ENCODE results near the gene PROC.

Gene PROC

GRCh38 chr2:127465258-127465657 is 47.0 kb downstream of the PROC start:
- DNase-seq (ENCODE audit: low spot score), result no peak
- no peak overlapping the region for H3K14ac ChIP-seq (ENCODE audit: low read length)
- no peak overlapping the region for H3K27ac ChIP-seq (replicated peaks; ENCODE audit: low read length)
- H3K4me3 ChIP-seq (ENCODE audit: low read length in 2 of 2), result no peak overlapping the region
- H3K18ac ChIP-seq (ENCODE audit: low read length), result no peak overlapping the region
- no peaks in the 10 kb centered on the region for H3K27me3 ChIP-seq (ENCODE audit: control insufficient read depth in 3 of 3, insufficient read depth in 3 of 3, low read depth in 1 of 3, low read length in 3 of 3)
- H2BK5ac ChIP-seq (ENCODE audit: low read length), result no peak overlapping the region
- peaks cover 2 to 8% of the 10 kb centered on the region in 2 donors for H3K4me1 ChIP-seq (ENCODE audit: control insufficient read depth in 2 of 2, insufficient read depth in 1 of 2, low read depth in 1 of 2, low read length in 2 of 2)
- WGBS, 2 donors (ENCODE audit: extremely low coverage in 2 of 2, insufficient read length in 2 of 2, insufficient replicate concordance in 1 of 2), result no CpG with 5 or more reads among the region's 4 CpGs
- no peaks in the 10 kb centered on the region for H3K79me1 ChIP-seq (ENCODE audit: low read depth, low read length)
- H2BK120ac ChIP-seq (ENCODE audit: low read depth, low read length), result no peak overlapping the region
- no peak overlapping the region for H4K91ac ChIP-seq (ENCODE audit: low read depth, low read length, poor library complexity)
- peaks cover 0 to 5% of the 10 kb centered on the region in 2 donors for H3K36me3 ChIP-seq (replicated peaks in 1 of 2; ENCODE audit: control insufficient read depth in 2 of 2, insufficient read depth in 2 of 2, low read length in 2 of 2)
- no peak overlapping the region for H3K9ac ChIP-seq (ENCODE audit: low read depth, low read length, poor library complexity)
- H2BK12ac ChIP-seq (ENCODE audit: low read length), result no peak overlapping the region
- H3K4ac ChIP-seq (ENCODE audit: low read length), result no peak overlapping the region
- no peak overlapping the region for H3K4me2 ChIP-seq (ENCODE audit: insufficient read depth, low read length, poor library complexity, severe bottlenecking)
- H2AFZ ChIP-seq (ENCODE audit: low read length), result no peak overlapping the region
- H2BK15ac ChIP-seq (ENCODE audit: low read length), result no peak overlapping the region
- no peak overlapping the region for H3K23ac ChIP-seq (ENCODE audit: low read depth, low read length, poor library complexity)
- H2AK5ac ChIP-seq (ENCODE audit: low read depth, low read length), result no peak overlapping the region
- no peak overlapping the region for H4K8ac ChIP-seq (ENCODE audit: low read depth, low read length)
- peaks cover 0 to 2% of the 10 kb centered on the region in 2 donors for H3K9me3 ChIP-seq (replicated peaks in 1 of 2; ENCODE audit: control insufficient read depth in 2 of 2, insufficient read depth in 1 of 2, low read depth in 1 of 2, low read length in 2 of 2)

- no peaks in the 10 kb centered on the region for H3K27me3 ChIP-seq (ENCODE audit: control insufficient read depth in 3 of 3, insufficient read depth in 3 of 3, low read depth in 1 of 3, low read length in 3 of 3)
- no peak overlapping the region for H2BK12ac ChIP-seq (ENCODE audit: low read length)
- H3K14ac ChIP-seq (ENCODE audit: low read length), result no peak overlapping the region
- H4K91ac ChIP-seq (ENCODE audit: low read depth, low read length, poor library complexity), result no peak overlapping the region
- H3K9me3 ChIP-seq (replicated peaks in 1 of 2; ENCODE audit: control insufficient read depth in 2 of 2, insufficient read depth in 1 of 2, low read depth in 1 of 2, low read length in 2 of 2), result peaks cover 0 to 2% of the 10 kb centered on the region in 2 donors
- no CpG with 5 or more reads among the region's 8 CpGs for WGBS, 2 donors (ENCODE audit: extremely low coverage in 2 of 2, insufficient read length in 2 of 2, insufficient replicate concordance in 1 of 2)
- no peak overlapping the region for H4K8ac ChIP-seq (ENCODE audit: low read depth, low read length)
- no peak overlapping the region for H3K23ac ChIP-seq (ENCODE audit: low read depth, low read length, poor library complexity)
- H3K18ac ChIP-seq (ENCODE audit: low read length), result no peak overlapping the region
- no peaks in the 10 kb centered on the region for H3K79me1 ChIP-seq (ENCODE audit: low read depth, low read length)
- H3K9ac ChIP-seq (ENCODE audit: low read depth, low read length, poor library complexity), result no peak overlapping the region
- H3K4me3 ChIP-seq (ENCODE audit: low read length in 2 of 2), result no peak overlapping the region
- no peak overlapping the region for H2AFZ ChIP-seq (ENCODE audit: low read length)
- no peak overlapping the region for H2BK120ac ChIP-seq (ENCODE audit: low read depth, low read length)
- no peak overlapping the region for H3K27ac ChIP-seq (replicated peaks; ENCODE audit: low read length)
- peaks cover 0 to 2% of the 10 kb centered on the region in 2 donors for H3K4me1 ChIP-seq (ENCODE audit: control insufficient read depth in 2 of 2, insufficient read depth in 1 of 2, low read depth in 1 of 2, low read length in 2 of 2)
- no peak overlapping the region for H2AK5ac ChIP-seq (ENCODE audit: low read depth, low read length)
- H2BK15ac ChIP-seq (ENCODE audit: low read length), result no peak overlapping the region
- no peak overlapping the region for H3K4me2 ChIP-seq (ENCODE audit: insufficient read depth, low read length, poor library complexity, severe bottlenecking)
- no peak overlapping the region for H2BK5ac ChIP-seq (ENCODE audit: low read length)
- no peak overlapping the region for H3K4ac ChIP-seq (ENCODE audit: low read length)
- peaks cover 0 to 5% of the 10 kb centered on the region in 2 donors for H3K36me3 ChIP-seq (replicated peaks in 1 of 2; ENCODE audit: control insufficient read depth in 2 of 2, insufficient read depth in 2 of 2, low read length in 2 of 2)
- no peak for DNase-seq (ENCODE audit: low spot score)
These were observed 50.8 kb downstream of the PROC start for GRCh38 chr2:127469051-127469450.

GRCh38 chr2:127469974-127470373 is 51.7 kb downstream of the PROC start:
- Histone ChIP-seq H2AFZ (ENCODE audit: low read length) (no peak overlapping the region), H3K9ac (ENCODE audit: low read depth, low read length, poor library complexity) (no peak overlapping the region), H3K18ac (ENCODE audit: low read length) (no peak overlapping the region), H3K27ac (replicated peaks; ENCODE audit: low read length) (no peak overlapping the region), H3K9me3 (replicated peaks in 1 of 2; ENCODE audit: control insufficient read depth in 2 of 2, insufficient read depth in 1 of 2, low read depth in 1 of 2, low read length in 2 of 2) (peaks cover 0 to 2% of the 10 kb centered on the region in 2 donors), H4K91ac (ENCODE audit: low read depth, low read length, poor library complexity) (no peak overlapping the region), H3K23ac (ENCODE audit: low read depth, low read length, poor library complexity) (no peak overlapping the region), H2BK5ac (ENCODE audit: low read length) (no peak overlapping the region), H2BK15ac (ENCODE audit: low read length) (no peak overlapping the region), H3K36me3 (replicated peaks in 1 of 2; ENCODE audit: control insufficient read depth in 2 of 2, insufficient read depth in 2 of 2, low read length in 2 of 2) (peaks cover 0 to 5% of the 10 kb centered on the region in 2 donors), H3K4me1 (ENCODE audit: control insufficient read depth in 2 of 2, insufficient read depth in 1 of 2, low read depth in 1 of 2, low read length in 2 of 2) (no peaks in the 10 kb centered on the region), H3K4me2 (ENCODE audit: insufficient read depth, low read length, poor library complexity, severe bottlenecking) (no peak overlapping the region), H3K4me3 (ENCODE audit: low read length in 2 of 2) (no peak overlapping the region), H3K4ac (ENCODE audit: low read length) (no peak overlapping the region), H2AK5ac (ENCODE audit: low read depth, low read length) (no peak overlapping the region), H3K79me1 (ENCODE audit: low read depth, low read length) (no peaks in the 10 kb centered on the region), H4K8ac (ENCODE audit: low read depth, low read length) (no peak overlapping the region), H3K27me3 (ENCODE audit: control insufficient read depth in 3 of 3, insufficient read depth in 3 of 3, low read depth in 1 of 3, low read length in 3 of 3) (no peaks in the 10 kb centered on the region), H3K14ac (ENCODE audit: low read length) (no peak overlapping the region), H2BK12ac (ENCODE audit: low read length) (no peak overlapping the region), H2BK120ac (ENCODE audit: low read depth, low read length) (no peak overlapping the region)
- DNase-seq (ENCODE audit: low spot score), result no peak
- WGBS, 2 donors (ENCODE audit: extremely low coverage in 2 of 2, insufficient read length in 2 of 2, insufficient replicate concordance in 1 of 2), result no CpG with 5 or more reads among the region's 2 CpGs

DNA sequence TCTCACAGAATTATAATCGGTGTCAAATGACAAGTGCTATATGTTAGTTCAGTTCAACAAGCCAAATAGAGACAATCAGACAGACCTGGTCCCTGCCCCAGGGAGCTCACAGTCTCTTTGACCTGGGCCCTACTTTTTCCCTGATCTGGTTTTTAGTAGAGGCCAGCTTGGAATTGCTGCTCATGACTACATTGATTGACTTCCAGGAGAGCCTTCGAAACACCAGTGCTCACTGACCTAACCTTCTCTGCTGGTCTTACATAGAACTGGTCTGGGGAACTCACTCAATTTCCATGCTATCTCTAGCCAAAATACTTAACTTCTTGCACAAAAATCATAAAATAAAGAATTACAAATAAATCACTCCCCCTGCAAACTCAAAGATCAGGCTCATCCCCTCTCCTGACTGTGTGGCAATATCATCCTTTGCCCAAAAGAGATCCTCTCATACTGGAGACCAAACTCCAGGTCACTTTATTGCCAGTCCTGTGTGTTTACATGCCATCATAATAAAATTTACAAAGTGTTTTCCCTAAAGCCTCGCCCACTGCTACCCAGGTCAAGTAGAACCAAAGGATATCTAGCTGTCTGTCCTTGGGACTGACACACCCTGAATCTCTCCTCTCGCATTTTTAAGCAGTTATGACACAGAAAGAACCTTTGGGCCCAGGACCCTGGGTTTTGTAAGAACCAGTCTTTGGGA is 53.2 kb downstream of the PROC start:
- no peak overlapping the region for H3K4me3 ChIP-seq (ENCODE audit: low read length in 2 of 2)
- peaks cover 2 to 7% of the 10 kb centered on the region in 2 donors for H3K9me3 ChIP-seq (replicated peaks in 1 of 2; ENCODE audit: control insufficient read depth in 2 of 2, insufficient read depth in 1 of 2, low read depth in 1 of 2, low read length in 2 of 2)
- no peak overlapping the region for H2BK5ac ChIP-seq (ENCODE audit: low read length)
- no peak overlapping the region for H3K9ac ChIP-seq (ENCODE audit: low read depth, low read length, poor library complexity)
- no peaks in the 10 kb centered on the region for H3K27me3 ChIP-seq (ENCODE audit: control insufficient read depth in 3 of 3, insufficient read depth in 3 of 3, low read depth in 1 of 3, low read length in 3 of 3)
- H3K4ac ChIP-seq (ENCODE audit: low read length), result no peak overlapping the region
- H2BK120ac ChIP-seq (ENCODE audit: low read depth, low read length), result no peak overlapping the region
- H2BK15ac ChIP-seq (ENCODE audit: low read length), result no peak overlapping the region
- H2AFZ ChIP-seq (ENCODE audit: low read length), result no peak overlapping the region
- H3K14ac ChIP-seq (ENCODE audit: low read length), result no peak overlapping the region
- no peak overlapping the region for H3K18ac ChIP-seq (ENCODE audit: low read length)
- no peak for DNase-seq (ENCODE audit: low spot score)
- H3K4me1 ChIP-seq (ENCODE audit: control insufficient read depth in 2 of 2, insufficient read depth in 1 of 2, low read depth in 1 of 2, low read length in 2 of 2), result no peaks in the 10 kb centered on the region
- no peak overlapping the region for H3K23ac ChIP-seq (ENCODE audit: low read depth, low read length, poor library complexity)
- no peak overlapping the region for H2BK12ac ChIP-seq (ENCODE audit: low read length)
- no peak overlapping the region for H4K8ac ChIP-seq (ENCODE audit: low read depth, low read length)
- H3K4me2 ChIP-seq (ENCODE audit: insufficient read depth, low read length, poor library complexity, severe bottlenecking), result no peak overlapping the region
- H4K91ac ChIP-seq (ENCODE audit: low read depth, low read length, poor library complexity), result no peak overlapping the region
- H2AK5ac ChIP-seq (ENCODE audit: low read depth, low read length), result no peak overlapping the region
- H3K79me1 ChIP-seq (ENCODE audit: low read depth, low read length), result no peaks in the 10 kb centered on the region
- peaks cover 0 to 5% of the 10 kb centered on the region in 2 donors for H3K36me3 ChIP-seq (replicated peaks in 1 of 2; ENCODE audit: control insufficient read depth in 2 of 2, insufficient read depth in 2 of 2, low read length in 2 of 2)
- WGBS, 2 donors (ENCODE audit: extremely low coverage in 2 of 2, insufficient read length in 2 of 2, insufficient replicate concordance in 1 of 2), result no CpG with 5 or more reads among the region's 4 CpGs
- H3K27ac ChIP-seq (replicated peaks; ENCODE audit: low read length), result no peak overlapping the region
